NCI-H774 (cell line): Measurements from ENCODE around the gene ADIPOQ.
"Not testable (repeated sequence)": the region's sequence is repeated elsewhere in the genome, so short reads cannot be mapped to it uniquely, and the experiment has no call there.

Experiments used
- DNase-seq: peaks from one replicate; lab custom pipeline; 2025; lab: John Stamatoyannopoulos, UW

Gene ADIPOQ

GRCh38 chr3:186842426-186843038 lies at the start of gene ADIPOQ:
Gene ADIPOQ, plus strand, starts transcription at chr3:186842710. Its CDS starts 10,349 bp downstream, at chr3:186853059.
- no peak for DNase-seq

DNA sequence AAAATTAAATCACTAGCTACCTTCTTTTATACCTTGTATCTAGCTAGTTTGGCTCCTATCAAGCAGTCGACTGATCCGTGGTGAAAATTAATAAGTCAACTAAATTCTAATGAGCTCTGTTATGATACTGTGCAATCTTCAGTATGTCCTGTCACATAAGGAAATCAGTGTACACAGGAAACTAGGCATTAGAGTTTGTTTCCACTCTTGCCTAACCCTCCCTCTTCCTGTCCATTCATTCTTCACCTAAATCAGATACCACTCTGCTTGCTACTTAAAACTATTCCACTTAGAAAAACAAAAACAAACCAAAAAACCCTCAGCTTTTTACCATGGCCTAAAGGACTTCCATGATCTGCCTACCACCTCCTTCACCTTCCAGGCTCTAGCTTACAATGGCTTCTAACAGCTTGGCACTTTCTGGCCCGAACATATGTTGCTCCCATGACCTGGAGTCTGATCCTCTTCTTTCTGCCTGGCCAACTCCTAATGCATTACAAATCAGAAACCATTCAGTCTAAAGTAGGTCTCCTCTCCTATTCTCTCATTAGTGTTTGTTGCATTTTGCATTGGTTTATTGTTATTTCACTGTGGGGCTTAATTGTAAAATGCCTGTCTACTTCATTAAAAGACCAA lies 44.2 kb upstream of the ADIPOQ start:
- DNase-seq = no peak

DNA sequence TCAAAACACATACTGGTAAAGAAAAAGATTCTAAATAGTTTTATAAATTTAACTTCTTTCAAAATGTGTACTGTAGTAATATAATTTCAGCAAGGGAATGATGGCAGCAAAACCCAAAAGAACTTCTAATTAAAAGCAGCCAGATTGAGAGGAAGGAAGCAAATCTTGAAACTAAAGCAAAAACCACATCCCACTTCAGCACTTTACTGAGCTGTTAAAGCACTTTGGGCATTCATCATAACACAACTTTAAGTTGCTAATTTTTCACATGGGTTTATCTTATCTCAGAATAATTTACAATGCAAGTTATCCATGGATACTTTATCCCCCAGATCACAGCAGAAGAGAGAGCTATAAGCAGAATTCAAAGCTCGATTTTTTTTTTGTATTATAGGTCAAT lies 42.2 kb upstream of the ADIPOQ start:
- DNase-seq = no peak

- no peak for DNase-seq
Measured at GRCh38 chr3:186802701-186803100, 39.8 kb upstream of the ADIPOQ start.

DNA sequence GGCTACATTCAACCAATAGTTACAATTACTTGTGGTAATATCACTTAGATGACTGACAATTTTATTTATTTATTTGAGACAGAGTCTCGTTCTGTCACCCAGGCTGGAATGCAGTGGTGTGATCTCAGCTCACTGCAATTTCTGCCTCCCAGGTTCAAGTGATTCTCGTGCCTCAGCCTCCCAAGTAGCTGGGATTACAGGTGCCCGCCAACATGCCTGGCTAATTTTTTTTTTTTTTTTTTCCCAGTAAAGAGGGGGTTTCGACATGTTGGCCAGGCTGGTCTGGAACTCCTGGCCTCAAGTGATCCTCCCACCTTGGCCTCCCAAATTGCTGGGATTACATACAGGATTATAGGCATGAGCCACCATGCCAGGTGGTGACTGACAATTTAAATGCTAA lies 39.1 kb upstream of the ADIPOQ start:
- not testable (repeated sequence) for DNase-seq

DNA sequence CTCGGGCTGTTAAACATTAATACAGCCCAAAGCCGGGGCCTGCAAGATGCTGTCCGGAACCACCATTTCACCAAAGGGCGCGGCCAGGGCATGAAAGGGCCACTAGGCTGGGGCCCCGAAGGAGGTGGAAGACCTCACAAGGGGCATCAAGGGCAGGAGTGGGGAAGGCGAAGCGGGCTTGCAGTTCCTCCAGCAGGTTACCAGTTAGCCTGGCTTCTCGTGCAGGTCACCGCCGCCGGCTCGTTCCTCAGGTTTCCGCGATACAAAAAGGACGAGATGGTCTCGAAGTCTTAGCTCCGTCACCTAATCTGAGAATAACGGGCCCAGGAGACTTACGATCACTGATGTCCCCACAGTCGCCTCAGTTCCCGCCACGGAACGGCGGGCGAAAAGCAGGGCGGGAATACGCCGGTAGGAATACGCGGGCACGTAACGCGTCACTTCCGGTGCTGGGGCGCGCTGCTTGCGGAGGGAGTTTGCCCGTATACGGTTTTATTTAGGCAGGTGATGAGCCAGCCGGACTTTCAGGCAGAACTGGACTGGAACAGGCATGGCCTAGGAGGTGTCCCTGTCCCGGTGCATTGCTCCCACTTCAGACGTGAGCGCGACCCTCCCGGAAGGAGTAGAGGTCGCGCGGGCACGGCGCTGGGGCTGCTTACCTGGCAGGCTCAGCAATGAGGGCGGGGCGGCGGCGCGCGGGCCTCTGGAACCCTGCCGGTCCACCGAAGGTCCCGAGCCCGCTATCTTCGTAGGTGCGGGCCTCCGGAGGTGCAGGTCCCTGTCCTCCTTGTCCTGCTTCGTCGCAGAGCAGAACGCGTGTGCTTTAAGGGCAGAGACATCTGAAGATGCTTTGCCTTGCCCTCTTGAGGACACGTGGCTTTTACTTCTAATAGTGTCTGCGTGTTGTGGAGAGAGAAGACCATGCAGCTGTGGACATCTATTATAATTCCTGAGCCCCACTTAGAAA lies 36.1 kb upstream of the ADIPOQ start, which contains the start of gene RFC4:
Gene RFC4, minus strand, starts transcription at position 394 of the 967 bp plus-strand sequence. CDS start 1,769 bp downstream, outside the sequence.
- peak; percentile 95 for DNase-seq

DNA sequence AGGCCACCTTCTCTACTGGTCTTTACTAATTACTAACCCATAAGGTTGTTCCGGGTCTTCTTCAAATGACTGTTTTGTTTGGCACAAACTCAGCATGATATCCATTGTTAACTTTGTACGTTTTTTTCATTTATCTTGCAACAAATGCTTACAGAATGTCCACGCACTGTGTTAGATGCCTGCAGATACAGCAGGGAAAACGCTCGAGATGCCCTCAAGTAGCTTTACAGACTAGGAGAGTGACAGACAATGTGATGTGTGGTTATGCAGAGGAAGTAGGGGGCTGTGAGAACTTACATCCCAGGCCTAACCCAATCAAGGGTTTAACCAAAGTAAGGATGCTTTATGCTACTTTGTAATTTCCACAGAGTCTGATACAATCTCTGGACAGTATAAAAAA lies 35.3 kb upstream of the ADIPOQ start:
- no peak for DNase-seq

DNA sequence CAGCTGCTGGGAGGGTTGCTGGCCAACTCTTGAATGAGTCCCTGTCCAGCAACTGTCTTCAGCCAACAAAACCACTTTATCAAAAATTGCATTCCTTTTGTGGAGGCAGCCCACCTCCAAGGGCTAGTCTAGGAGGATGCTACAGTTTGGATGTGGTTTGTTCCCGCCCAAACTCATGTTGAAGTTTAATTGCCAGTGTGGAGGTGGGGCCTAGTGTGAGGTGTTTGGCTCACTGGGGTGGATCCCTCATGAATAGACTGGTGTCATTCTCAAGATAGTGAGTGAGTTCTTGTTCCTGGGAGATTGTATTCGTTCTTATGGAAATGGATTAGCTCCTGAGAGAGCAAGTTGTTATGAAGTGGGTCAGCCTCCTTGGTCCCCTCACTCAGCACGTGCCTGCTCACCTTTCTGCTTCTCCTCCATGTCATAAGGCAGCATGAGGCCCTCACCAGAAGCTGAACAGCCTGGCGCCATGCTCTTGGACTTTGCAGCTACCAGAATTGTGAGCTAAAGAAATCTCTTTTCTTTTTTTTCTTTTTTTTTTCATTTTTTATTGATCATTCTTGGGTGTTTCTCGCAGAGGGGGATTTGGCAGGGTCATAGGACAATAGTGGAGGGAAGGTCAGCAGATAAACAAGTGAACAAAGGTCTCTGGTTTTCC lies 32.0 kb upstream of the ADIPOQ start:
- no peak for DNase-seq

- not testable (repeated sequence) for DNase-seq
Measured at GRCh38 chr3:186811313-186811712, 31.2 kb upstream of the ADIPOQ start.

DNA sequence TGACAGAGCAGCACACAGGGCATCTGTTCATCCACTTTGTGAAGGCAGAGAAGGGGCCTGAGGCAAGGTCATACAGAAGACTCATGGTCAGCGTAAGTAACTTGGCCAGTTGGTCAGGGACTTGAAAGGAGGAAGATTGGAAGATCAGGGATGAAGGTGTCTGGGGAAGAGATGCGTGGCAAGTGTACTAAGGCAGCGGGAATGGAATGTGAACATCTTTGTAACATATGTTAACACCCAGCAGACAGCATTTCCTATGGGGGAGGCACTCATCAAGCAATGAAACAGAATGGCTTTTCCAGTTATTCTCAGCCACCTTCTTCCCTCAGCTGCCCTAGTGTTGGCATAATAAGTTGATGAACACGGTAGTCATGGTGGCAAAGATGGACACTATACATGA lies 28.4 kb upstream of the ADIPOQ start:
- no peak for DNase-seq

GRCh38 chr3:186815435-186815834 lies 27.1 kb upstream of the ADIPOQ start:
- DNase-seq = peak; percentile 31

DNA sequence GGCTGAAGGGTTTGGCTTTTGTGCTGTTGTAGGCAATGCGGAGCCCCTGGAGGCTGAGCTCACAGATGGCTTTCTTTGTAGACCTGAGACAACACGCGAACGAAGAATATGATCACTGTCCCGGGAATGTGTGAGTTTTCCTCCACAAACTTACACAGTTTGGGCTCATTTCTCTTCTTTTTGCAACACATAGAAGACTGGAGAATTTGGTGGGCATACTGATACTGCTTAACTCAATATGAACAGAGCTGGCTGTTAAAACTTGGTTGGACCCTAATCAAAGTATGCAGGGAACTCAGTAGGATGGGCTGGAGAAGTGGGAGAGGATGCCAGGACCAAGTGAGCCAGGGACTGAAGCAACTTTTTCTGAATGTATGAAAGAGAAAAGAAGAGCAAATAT lies 24.0 kb upstream of the ADIPOQ start:
- DNase-seq = no peak

GRCh38 chr3:186818956-186819355 lies 23.6 kb upstream of the ADIPOQ start:
- DNase-seq = no peak

DNA sequence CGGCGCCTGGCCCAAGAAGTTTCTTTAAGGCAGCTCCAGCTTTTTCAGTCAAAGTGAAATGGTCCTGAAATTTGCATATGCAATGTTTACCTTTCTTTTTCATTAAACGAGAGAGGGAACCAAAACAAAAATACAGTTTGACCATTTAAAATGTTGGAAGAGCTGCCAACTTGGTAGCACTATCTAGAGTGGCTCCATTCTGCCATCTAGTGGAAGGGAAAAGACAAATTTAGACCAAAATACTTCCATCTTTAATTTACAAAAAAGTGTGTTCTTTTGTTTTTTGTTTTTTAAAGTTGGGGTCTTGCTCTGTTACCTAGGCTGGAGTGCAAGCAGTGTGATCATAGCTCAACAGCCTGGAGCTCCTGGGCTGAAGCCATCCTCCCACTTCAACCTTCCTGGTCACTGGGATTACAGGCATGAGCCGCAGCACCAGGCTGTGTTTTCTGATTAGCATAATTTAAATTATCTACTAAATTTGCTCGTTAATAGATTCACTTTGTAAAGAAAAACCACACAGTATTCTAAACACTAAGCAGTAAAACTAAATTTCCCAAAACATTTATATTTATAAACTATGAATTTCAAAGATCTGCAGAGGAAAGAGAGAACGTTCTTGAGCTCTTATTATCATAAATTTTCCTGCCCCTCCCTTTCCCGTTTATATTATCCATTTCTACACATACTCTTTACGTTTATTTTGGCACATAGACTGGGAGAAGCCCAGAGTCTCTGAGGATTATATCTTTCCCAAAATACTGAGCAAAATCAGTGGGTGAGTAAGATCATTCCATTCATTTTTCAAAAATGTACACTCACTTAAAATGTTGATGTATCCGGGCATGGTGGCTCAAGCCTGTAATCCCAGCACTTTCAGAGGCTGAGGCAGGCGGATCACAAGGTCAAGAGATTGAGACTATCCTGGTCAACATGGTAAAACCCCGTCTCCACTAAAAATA lies 20.8 kb upstream of the ADIPOQ start:
- peak; percentile 72 for DNase-seq

- DNase-seq = not testable (repeated sequence)
Measured at GRCh38 chr3:186822388-186822759, 20.1 kb upstream of the ADIPOQ start.

- DNase-seq = no peak
Measured at GRCh38 chr3:186823386-186823785, 19.1 kb upstream of the ADIPOQ start.

- DNase-seq = no peak
Measured at GRCh38 chr3:186824430-186825139, 17.9 kb upstream of the ADIPOQ start.

DNA sequence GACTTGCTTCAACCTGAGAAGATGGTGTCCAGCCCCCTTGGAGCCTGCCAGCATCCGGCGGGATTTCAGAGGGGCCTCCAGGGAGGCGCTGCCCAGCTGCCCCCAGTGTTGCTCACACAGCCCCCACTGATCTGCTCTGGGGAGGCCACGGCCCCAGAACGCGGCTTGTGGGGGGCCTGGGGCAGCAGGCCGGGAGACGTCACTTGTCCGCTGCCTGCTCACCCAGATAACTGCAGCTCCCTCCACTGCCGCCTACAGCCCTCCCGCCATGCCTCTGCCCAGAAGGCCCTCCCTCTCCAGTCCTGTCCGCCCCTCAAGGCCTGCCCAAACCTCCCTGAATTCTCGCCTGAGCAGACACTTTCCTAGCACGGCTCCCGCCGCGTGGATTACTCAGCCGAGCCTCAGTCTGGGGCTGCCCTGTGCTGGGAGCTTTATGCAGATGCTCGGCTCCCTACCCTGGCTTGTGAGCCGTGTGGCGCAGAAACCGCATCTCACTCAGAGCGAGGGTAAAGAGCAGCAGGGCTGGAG lies 17.2 kb upstream of the ADIPOQ start:
- no peak for DNase-seq

DNA sequence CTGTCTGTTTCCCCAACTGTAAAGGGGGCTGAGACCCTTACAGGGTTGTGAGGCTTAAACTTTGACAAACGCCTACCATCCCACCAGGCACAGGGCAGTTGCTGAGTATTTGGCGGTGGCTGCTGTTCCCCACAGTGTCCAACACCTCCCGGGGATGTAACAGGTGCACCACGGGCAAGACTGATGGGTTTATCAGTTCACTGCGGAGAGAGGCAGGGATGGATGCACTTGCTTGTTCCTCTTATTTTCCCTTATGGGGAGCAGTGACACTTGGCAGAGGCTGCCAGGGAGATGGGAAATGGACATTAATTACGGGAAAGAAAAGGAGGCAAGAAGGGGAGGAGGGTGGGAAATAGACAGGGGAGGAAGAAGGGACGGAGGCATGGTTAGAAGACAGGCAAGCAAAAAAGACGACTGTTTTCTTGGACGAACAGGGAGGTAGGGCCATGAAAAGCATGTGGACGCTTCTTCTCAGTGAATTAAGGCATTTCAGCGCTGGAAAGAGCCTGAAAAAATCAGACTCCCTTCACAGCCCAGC lies 16.6 kb upstream of the ADIPOQ start:
- no peak for DNase-seq
